BLaER1 (cell line): ENCODE results near the gene EID2B.

Experiments used
- H3K27ac ChIP-seq: shearing (Covaris generic); formaldehyde crosslinking; 2 replicates; pipeline ENCODE4 v1.8.1; 2022
- H3K27me3 ChIP-seq: shearing (Covaris generic); formaldehyde crosslinking; 2 replicates; pipeline ENCODE4 v1.8.1; 2022
- H3K36me3 ChIP-seq: shearing (Covaris generic); formaldehyde crosslinking; 2 replicates; pipeline ENCODE4 v1.8.1; 2022
- H3K4me1 ChIP-seq: shearing (Covaris generic); formaldehyde crosslinking; 2 replicates; pipeline ENCODE4 v1.8.1; 2022
- H3K4me2 ChIP-seq: shearing (Covaris generic); formaldehyde crosslinking; 2 replicates; pipeline ENCODE4 v1.8.1; 2022
- H3K4me3 ChIP-seq: shearing (Covaris generic); formaldehyde crosslinking; 2 replicates; pipeline ENCODE4 v1.8.1; 2022
- H3K9ac ChIP-seq: shearing (Covaris generic); formaldehyde crosslinking; 2 replicates; pipeline ENCODE4 v1.8.1; 2022
- H3K9me3 ChIP-seq: shearing (Covaris generic); formaldehyde crosslinking; 2 replicates; pipeline ENCODE4 v1.8.1; 2022
- H4K20me1 ChIP-seq: shearing (Covaris generic); formaldehyde crosslinking; 2 replicates; pipeline ENCODE4 v1.8.1; 2022
- Cebpa-rat ChIP-seq: shearing (Covaris generic); IDR thresholded peaks from 2 replicates; pipeline ENCODE4 v1.8.1; 2022

The EID2B gene

GRCh38 chr19:39539165-39539517 is 6.5 kb upstream of the EID2B start:
- no peak for TF ChIP-seq Cebpa-rat
- Histone ChIP-seq H3K9ac (peak overlapping the region; percentile 95), H3K4me2 (peak overlapping the region; percentile 83), H3K27me3 (no peaks in the 10 kb centered on the region), H3K27ac (peak overlapping the region; percentile 93), H3K4me1 (peaks cover 22% of the 10 kb centered on the region), H3K4me3 (peak overlapping the region; percentile 83), H3K36me3 (peaks cover 8% of the 10 kb centered on the region; the same call in 1 of the 2 replicates), H4K20me1 (peaks cover 36% of the 10 kb centered on the region), H3K9me3 (no peaks in the 10 kb centered on the region)

- no peaks in the 10 kb centered on the region for H3K27me3 ChIP-seq
- no peak overlapping the region for H3K4me2 ChIP-seq
- H3K36me3 ChIP-seq, result peaks cover 13% of the 10 kb centered on the region
- peaks cover 34% of the 10 kb centered on the region for H3K4me1 ChIP-seq
- no peaks in the 10 kb centered on the region for H3K9me3 ChIP-seq
- TF ChIP-seq Cebpa-rat, result no peak
- no peak overlapping the region for H3K9ac ChIP-seq
- no peak overlapping the region for H3K4me3 ChIP-seq
- H3K27ac ChIP-seq, result no peak overlapping the region
- H4K20me1 ChIP-seq, result peaks cover 52% of the 10 kb centered on the region
These were observed 1.1 kb upstream of the EID2B start for GRCh38 chr19:39533791-39534190.

GRCh38 chr19:39533003-39533512 is 406 bp upstream of the EID2B start:
- Histone ChIP-seq H3K9ac (no peak overlapping the region), H4K20me1 (peaks cover 45% of the 10 kb centered on the region), H3K4me2 (no peak overlapping the region), H3K36me3 (peaks cover 13% of the 10 kb centered on the region), H3K27ac (no peak overlapping the region), H3K27me3 (no peaks in the 10 kb centered on the region), H3K9me3 (no peaks in the 10 kb centered on the region), H3K4me1 (peaks cover 27% of the 10 kb centered on the region), H3K4me3 (peak overlapping the region; percentile 100)
- TF ChIP-seq Cebpa-rat, result no peak

GRCh38 chr19:39531834-39532232 is 819 bp downstream of the EID2B start:
- Histone ChIP-seq H3K4me3 (peak overlapping the region; percentile 100), H3K36me3 (peaks cover 6% of the 10 kb centered on the region), H3K27me3 (no peaks in the 10 kb centered on the region), H3K9me3 (no peaks in the 10 kb centered on the region), H4K20me1 (peaks cover 33% of the 10 kb centered on the region), H3K27ac (peak overlapping the region; percentile 83), H3K9ac (peak overlapping the region; percentile 92), H3K4me2 (peak overlapping the region; percentile 92), H3K4me1 (peaks cover 24% of the 10 kb centered on the region)
- no peak for TF ChIP-seq Cebpa-rat

- no peaks in the 10 kb centered on the region for H3K27me3 ChIP-seq
- no peak overlapping the region for H3K4me2 ChIP-seq
- H4K20me1 ChIP-seq, result peaks cover 7% of the 10 kb centered on the region
- H3K4me1 ChIP-seq, result 0 out of 2 replicates have a peak, but pooled peaks cover 5% of the 10 kb centered on the region
- peaks cover 5% of the 10 kb centered on the region; the same call in 1 of the 2 replicates for H3K36me3 ChIP-seq
- no peak overlapping the region for H3K9ac ChIP-seq
- no peak for TF ChIP-seq Cebpa-rat
- H3K4me3 ChIP-seq, result no peak overlapping the region
- no peak overlapping the region for H3K27ac ChIP-seq
- no peaks in the 10 kb centered on the region for H3K9me3 ChIP-seq
These were observed 7.4 kb downstream of the EID2B start for GRCh38 chr19:39525205-39525604.

GRCh38 chr19:39524495-39524894 is 8.2 kb downstream of the EID2B start:
- no peak overlapping the region for H3K4me3 ChIP-seq
- no peak overlapping the region for H3K4me2 ChIP-seq
- no peaks in the 10 kb centered on the region; the same call in 1 of the 2 replicates for H4K20me1 ChIP-seq
- H3K4me1 ChIP-seq, result peaks cover 5% of the 10 kb centered on the region
- TF ChIP-seq Cebpa-rat, result no peak
- no peaks in the 10 kb centered on the region for H3K9me3 ChIP-seq
- H3K27ac ChIP-seq, result no peak overlapping the region
- H3K9ac ChIP-seq, result no peak overlapping the region
- no peaks in the 10 kb centered on the region for H3K36me3 ChIP-seq
- no peaks in the 10 kb centered on the region for H3K27me3 ChIP-seq

GRCh38 chr19:39520541-39521484 is 11.8 kb downstream of the EID2B start:
- TF ChIP-seq Cebpa-rat, result no peak
- H3K4me2 ChIP-seq, result no peak overlapping the region
- no peak overlapping the region for H3K27ac ChIP-seq
- no peak overlapping the region for H3K4me3 ChIP-seq
- no peaks in the 10 kb centered on the region for H4K20me1 ChIP-seq
- H3K27me3 ChIP-seq, result peaks cover 22% of the 10 kb centered on the region
- H3K4me1 ChIP-seq, result peaks cover 18% of the 10 kb centered on the region
- H3K36me3 ChIP-seq, result no peaks in the 10 kb centered on the region
- no peaks in the 10 kb centered on the region for H3K9me3 ChIP-seq
- no peak overlapping the region for H3K9ac ChIP-seq

GRCh38 chr19:39518975-39519374 is 13.7 kb downstream of the EID2B start:
- no peak overlapping the region for H3K27ac ChIP-seq
- no peak overlapping the region for H3K9ac ChIP-seq
- no peaks in the 10 kb centered on the region; the same call in 1 of the 2 replicates for H4K20me1 ChIP-seq
- H3K27me3 ChIP-seq, result peaks cover 40% of the 10 kb centered on the region
- H3K36me3 ChIP-seq, result no peaks in the 10 kb centered on the region
- no peak overlapping the region for H3K4me3 ChIP-seq
- peaks cover 28% of the 10 kb centered on the region for H3K4me1 ChIP-seq
- peaks cover 7% of the 10 kb centered on the region; the same call in 1 of the 2 replicates for H3K9me3 ChIP-seq
- H3K4me2 ChIP-seq, result peak overlapping the region; percentile 30; the same call in 1 of the 2 replicates
- TF ChIP-seq Cebpa-rat, result no peak

- H3K9ac ChIP-seq, result no peak overlapping the region
- no peak for TF ChIP-seq Cebpa-rat
- no peak overlapping the region for H3K4me3 ChIP-seq
- peak overlapping the region; percentile 30 for H3K4me2 ChIP-seq
- H3K36me3 ChIP-seq, result no peaks in the 10 kb centered on the region
- H3K27me3 ChIP-seq, result peaks cover 46% of the 10 kb centered on the region
- H4K20me1 ChIP-seq, result no peaks in the 10 kb centered on the region; the same call in 1 of the 2 replicates
- peaks cover 7% of the 10 kb centered on the region; the same call in 1 of the 2 replicates for H3K9me3 ChIP-seq
- H3K27ac ChIP-seq, result no peak overlapping the region
- H3K4me1 ChIP-seq, result peaks cover 28% of the 10 kb centered on the region
These were observed 14.2 kb downstream of the EID2B start for GRCh38 chr19:39518458-39518857.

GRCh38 chr19:39517432-39517831 is 15.2 kb downstream of the EID2B start:
- Histone ChIP-seq H3K4me2 (no peak overlapping the region), H3K27me3 (peaks cover 56% of the 10 kb centered on the region), H3K4me1 (peaks cover 28% of the 10 kb centered on the region), H3K9ac (no peak overlapping the region), H4K20me1 (no peaks in the 10 kb centered on the region; the same call in 1 of the 2 replicates), H3K27ac (no peak overlapping the region), H3K9me3 (peaks cover 7% of the 10 kb centered on the region; the same call in 1 of the 2 replicates), H3K36me3 (no peaks in the 10 kb centered on the region), H3K4me3 (no peak overlapping the region)
- no peak for TF ChIP-seq Cebpa-rat
